ENCODE data around the gene PITRM1. TPM values are rescaled to one million over a fixed set of nuclear protein-coding genes. Genes with fewer than 3 reads are reported as not detected.

PITRM1 gene
- total RNA-seq, 1 donor from 2014 or later: 60.2 TPM

DNA sequence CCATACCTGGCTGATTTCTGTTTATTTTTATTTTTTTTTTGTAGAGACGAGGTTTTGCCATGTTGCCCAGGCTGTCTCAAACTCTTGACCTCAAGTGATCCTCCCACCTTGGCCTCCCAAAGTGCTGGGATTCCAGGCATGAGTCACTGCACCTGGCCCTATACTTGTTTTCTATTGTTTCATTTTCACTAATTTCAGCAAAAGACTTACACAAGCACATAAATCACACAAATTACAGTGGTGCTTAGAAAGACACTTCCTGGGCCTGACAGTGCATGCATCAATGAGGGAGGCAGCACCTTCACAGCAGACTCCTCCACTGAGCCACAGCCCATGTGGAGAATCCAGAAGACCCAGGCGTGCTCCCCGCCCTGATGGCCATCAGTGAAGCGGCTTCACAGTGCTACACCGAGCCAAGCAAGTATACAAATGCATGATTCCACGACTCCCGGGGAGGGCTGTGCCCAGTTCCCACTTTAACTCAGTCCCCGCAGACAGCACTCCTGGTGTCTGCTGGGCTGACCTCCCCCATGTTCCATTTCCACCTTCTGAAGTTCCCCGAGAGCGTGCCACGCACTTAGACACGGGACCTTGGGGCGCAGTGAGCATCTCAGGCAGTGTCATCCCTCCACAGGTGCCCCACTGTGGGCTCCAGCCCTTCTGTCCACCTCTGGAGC is 20.6 kb downstream of the PITRM1 start:
- ATAC-seq (peak in 1 of 2 donors; percentile 18), DNase-seq (no peak)
- Histone ChIP-seq H3K4me3 (no peak overlapping the region), H3K4me1 (no peaks in the 10 kb centered on the region), H3K36me3 (peaks cover 100% of the 10 kb centered on the region), H3K9me3 (no peaks in the 10 kb centered on the region), H3K27ac (no peak overlapping the region), H3K27me3 (ENCODE audit: low read depth) (no peaks in the 10 kb centered on the region)
- intact Hi-C loops (cut with DNase I): no loop called here
- TF ChIP-seq, protein P1, sequence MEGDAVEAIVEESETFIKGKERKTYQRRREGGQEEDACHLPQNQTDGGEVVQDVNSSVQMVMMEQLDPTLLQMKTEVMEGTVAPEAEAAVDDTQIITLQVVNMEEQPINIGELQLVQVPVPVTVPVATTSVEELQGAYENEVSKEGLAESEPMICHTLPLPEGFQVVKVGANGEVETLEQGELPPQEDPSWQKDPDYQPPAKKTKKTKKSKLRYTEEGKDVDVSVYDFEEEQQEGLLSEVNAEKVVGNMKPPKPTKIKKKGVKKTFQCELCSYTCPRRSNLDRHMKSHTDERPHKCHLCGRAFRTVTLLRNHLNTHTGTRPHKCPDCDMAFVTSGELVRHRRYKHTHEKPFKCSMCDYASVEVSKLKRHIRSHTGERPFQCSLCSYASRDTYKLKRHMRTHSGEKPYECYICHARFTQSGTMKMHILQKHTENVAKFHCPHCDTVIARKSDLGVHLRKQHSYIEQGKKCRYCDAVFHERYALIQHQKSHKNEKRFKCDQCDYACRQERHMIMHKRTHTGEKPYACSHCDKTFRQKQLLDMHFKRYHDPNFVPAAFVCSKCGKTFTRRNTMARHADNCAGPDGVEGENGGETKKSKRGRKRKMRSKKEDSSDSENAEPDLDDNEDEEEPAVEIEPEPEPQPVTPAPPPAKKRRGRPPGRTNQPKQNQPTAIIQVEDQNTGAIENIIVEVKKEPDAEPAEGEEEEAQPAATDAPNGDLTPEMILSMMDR (IDR thresholded peaks at IDR 0.05): no peak

- ATAC-seq (no peak), DNase-seq (no peak)
- Histone ChIP-seq H3K36me3 (peaks cover 100% of the 10 kb centered on the region), H3K27ac (no peak overlapping the region), H3K4me1 (no peaks in the 10 kb centered on the region), H3K27me3 (ENCODE audit: low read depth) (no peaks in the 10 kb centered on the region), H3K9me3 (no peaks in the 10 kb centered on the region), H3K4me3 (no peak overlapping the region)
- intact Hi-C loops (cut with DNase I): no loop called here
- TF ChIP-seq, protein P1 (IDR thresholded peaks at IDR 0.05): no peak
These were observed 21.6 kb downstream of the PITRM1 start for GRCh38 chr10:3150961-3151360.

DNA sequence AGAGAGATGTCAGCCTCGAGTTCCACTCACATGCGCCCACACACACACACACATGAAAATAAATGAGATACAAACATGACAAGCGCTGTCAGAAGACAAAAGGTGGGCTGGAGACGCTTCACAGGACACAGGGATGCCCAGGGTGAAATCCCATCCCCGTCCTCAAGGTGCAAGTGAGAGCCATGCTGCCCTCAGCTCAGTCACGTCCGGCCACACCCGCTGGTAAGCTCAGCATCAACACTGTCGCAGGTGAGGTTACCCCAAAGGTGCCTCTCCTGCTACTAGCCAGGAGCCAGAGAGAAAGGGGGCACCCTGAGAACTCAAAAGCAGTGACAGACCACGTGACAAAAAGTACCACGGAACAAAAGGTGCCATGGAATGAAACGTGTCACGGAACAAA is 22.2 kb downstream of the PITRM1 start:
- no peaks in the 10 kb centered on the region for H3K4me1 ChIP-seq
- no peaks in the 10 kb centered on the region for H3K27me3 ChIP-seq (ENCODE audit: low read depth)
- ATAC-seq (no peak), DNase-seq (no peak)
- intact Hi-C loops (cut with DNase I): no loop called here
- H3K9me3 ChIP-seq: no peaks in the 10 kb centered on the region
- no peak overlapping the region for H3K27ac ChIP-seq
- TF ChIP-seq, protein P1 (IDR thresholded peaks at IDR 0.05): no peak
- no peak overlapping the region for H3K4me3 ChIP-seq
- H3K36me3 ChIP-seq: peaks cover 100% of the 10 kb centered on the region

- TF ChIP-seq, protein P1 (IDR thresholded peaks at IDR 0.05): no peak
- Histone ChIP-seq H3K4me3 (no peak overlapping the region), H3K4me1 (no peaks in the 10 kb centered on the region), H3K27me3 (ENCODE audit: low read depth) (no peaks in the 10 kb centered on the region), H3K36me3 (peaks cover 100% of the 10 kb centered on the region), H3K9me3 (no peaks in the 10 kb centered on the region), H3K27ac (no peak overlapping the region)
- DNase-seq: no peak
- intact Hi-C loops (cut with DNase I): no loop called here
- no peak for ATAC-seq
These were observed 22.7 kb downstream of the PITRM1 start for GRCh38 chr10:3149918-3150317.

DNA sequence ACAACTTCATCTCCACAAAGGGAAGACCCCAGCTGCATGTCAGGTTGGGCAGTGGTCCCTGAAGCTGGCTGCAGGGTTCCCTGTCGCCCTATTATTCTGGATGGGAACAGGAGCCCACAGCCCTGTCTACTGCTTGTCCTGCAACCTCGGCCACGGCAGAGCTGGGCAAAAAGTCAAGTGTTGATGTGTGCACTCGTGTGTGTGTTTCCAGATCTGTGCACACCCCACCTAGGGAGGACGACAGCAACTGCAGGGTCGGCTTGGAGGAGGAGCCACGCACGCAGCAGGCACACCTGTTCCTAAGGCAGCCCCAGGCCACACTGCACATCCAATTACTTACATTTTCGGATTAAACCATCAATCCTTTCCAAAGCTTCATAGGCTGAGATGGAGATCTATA is 23.6 kb downstream of the PITRM1 start:
- no peak overlapping the region for H3K27ac ChIP-seq
- intact Hi-C loops (cut with DNase I): no loop called here
- no peak overlapping the region for H3K4me3 ChIP-seq
- ATAC-seq: no peak
- no peaks in the 10 kb centered on the region for H3K27me3 ChIP-seq (ENCODE audit: low read depth)
- no peaks in the 10 kb centered on the region for H3K9me3 ChIP-seq
- no peak for DNase-seq
- H3K4me1 ChIP-seq: no peaks in the 10 kb centered on the region
- H3K36me3 ChIP-seq: peaks cover 100% of the 10 kb centered on the region
- TF ChIP-seq, protein P1 (IDR thresholded peaks at IDR 0.05): no peak

Data from lower lobe of right lung (tissue), 2 donors.